ENCODE results near the gene MYL6. TPM values are rescaled to one million over a fixed set of nuclear protein-coding genes. Genes with fewer than 3 reads are reported as not detected.

The MYL6 gene
- total and polyA plus RNA-seq, 9 of the 15 experiments (the other 6 are each of a cell fraction or from before 2014, with no cell fraction given): 557 to 1,664 (median 958) TPM

DNA sequence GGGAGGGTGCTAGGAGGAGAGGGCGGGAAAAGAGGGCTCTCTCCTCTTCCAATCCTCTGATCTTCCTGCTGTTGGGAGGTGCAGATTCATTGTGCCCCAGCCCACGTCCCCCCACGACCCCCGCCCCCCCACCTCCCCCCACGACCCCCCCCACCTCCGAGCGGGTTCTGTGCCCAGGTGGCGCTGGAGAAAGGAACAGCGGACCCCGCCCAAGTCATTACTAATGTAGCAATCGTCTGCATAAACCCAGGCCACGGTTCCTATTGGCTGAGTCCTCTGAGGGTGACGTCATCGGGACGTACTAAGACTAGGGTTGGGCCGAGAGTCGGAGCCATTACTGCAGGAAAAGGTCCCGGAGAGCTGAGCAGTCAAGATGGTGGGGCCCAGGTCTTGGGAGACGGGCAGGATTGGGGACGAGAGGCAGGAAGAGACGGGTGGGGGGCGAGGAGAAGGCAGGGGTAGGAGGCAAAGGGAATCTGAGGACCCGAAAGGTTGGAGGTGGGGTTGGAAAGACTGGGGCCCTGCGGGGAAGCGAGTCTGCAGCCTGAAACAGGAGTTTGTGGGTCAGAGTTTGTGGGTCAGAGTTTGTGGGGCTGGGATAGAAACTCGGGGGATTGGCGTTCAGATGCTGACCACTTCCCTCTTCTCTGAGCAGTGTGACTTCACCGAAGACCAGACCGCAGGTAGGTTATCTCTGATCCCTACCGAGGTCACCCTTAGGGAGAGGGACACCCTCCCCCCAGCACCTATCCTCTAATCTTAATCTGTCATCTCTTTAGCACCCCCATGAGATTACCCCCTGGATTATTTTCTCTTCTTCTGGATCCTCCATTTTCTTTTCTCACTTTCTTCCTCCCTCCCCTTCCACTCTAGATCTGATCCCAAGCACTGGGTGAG lies at the start of gene MYL6 (continued):
- TF ChIP-seq, protein P1, sequence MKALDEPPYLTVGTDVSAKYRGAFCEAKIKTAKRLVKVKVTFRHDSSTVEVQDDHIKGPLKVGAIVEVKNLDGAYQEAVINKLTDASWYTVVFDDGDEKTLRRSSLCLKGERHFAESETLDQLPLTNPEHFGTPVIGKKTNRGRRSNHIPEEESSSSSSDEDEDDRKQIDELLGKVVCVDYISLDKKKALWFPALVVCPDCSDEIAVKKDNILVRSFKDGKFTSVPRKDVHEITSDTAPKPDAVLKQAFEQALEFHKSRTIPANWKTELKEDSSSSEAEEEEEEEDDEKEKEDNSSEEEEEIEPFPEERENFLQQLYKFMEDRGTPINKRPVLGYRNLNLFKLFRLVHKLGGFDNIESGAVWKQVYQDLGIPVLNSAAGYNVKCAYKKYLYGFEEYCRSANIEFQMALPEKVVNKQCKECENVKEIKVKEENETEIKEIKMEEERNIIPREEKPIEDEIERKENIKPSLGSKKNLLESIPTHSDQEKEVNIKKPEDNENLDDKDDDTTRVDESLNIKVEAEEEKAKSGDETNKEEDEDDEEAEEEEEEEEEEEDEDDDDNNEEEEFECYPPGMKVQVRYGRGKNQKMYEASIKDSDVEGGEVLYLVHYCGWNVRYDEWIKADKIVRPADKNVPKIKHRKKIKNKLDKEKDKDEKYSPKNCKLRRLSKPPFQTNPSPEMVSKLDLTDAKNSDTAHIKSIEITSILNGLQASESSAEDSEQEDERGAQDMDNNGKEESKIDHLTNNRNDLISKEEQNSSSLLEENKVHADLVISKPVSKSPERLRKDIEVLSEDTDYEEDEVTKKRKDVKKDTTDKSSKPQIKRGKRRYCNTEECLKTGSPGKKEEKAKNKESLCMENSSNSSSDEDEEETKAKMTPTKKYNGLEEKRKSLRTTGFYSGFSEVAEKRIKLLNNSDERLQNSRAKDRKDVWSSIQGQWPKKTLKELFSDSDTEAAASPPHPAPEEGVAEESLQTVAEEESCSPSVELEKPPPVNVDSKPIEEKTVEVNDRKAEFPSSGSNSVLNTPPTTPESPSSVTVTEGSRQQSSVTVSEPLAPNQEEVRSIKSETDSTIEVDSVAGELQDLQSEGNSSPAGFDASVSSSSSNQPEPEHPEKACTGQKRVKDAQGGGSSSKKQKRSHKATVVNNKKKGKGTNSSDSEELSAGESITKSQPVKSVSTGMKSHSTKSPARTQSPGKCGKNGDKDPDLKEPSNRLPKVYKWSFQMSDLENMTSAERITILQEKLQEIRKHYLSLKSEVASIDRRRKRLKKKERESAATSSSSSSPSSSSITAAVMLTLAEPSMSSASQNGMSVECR (CRISPR knock-in tag; IDR thresholded peaks at IDR 0.05): peak; percentile 46; the same call in 1 of the 2 replicates
- peak; percentile 78 for TF ChIP-seq NCOA1 (IDR thresholded peaks at IDR 0.05; ENCODE audit: low read depth)
- TF ChIP-seq, protein P2, sequence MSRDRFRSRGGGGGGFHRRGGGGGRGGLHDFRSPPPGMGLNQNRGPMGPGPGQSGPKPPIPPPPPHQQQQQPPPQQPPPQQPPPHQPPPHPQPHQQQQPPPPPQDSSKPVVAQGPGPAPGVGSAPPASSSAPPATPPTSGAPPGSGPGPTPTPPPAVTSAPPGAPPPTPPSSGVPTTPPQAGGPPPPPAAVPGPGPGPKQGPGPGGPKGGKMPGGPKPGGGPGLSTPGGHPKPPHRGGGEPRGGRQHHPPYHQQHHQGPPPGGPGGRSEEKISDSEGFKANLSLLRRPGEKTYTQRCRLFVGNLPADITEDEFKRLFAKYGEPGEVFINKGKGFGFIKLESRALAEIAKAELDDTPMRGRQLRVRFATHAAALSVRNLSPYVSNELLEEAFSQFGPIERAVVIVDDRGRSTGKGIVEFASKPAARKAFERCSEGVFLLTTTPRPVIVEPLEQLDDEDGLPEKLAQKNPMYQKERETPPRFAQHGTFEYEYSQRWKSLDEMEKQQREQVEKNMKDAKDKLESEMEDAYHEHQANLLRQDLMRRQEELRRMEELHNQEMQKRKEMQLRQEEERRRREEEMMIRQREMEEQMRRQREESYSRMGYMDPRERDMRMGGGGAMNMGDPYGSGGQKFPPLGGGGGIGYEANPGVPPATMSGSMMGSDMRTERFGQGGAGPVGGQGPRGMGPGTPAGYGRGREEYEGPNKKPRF (IDR thresholded peaks at IDR 0.05; ENCODE audit: low read depth, low read length): no peak
- peak; percentile 71; the same call in 1 of the 2 replicates for TF ChIP-seq GABPB2 (CRISPR knock-in tag; conservative IDR thresholded peaks at IDR 0.05)
- no peak for TF ChIP-seq ARHGAP35 (IDR thresholded peaks at IDR 0.05; ENCODE audit: partially characterized antibody)
- TF ChIP-seq, protein P3, sequence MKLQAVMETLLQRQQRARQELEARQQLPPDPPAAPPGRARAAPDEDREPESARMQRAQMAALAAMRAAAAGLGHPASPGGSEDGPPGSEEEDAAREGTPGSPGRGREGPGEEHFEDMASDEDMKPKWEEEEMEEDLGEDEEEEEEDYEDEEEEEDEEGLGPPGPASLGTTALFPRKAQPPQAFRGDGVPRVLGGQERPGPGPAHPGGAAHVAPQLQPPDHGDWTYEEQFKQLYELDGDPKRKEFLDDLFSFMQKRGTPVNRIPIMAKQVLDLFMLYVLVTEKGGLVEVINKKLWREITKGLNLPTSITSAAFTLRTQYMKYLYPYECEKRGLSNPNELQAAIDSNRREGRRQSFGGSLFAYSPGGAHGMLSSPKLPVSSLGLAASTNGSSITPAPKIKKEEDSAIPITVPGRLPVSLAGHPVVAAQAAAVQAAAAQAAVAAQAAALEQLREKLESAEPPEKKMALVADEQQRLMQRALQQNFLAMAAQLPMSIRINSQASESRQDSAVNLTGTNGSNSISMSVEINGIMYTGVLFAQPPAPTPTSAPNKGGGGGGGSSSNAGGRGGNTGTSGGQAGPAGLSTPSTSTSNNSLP (IDR thresholded peaks at IDR 0.05; ENCODE audit: borderline replicate concordance, low read depth, low read length): no peak
- TF ChIP-seq BCOR (IDR thresholded peaks at IDR 0.05): no peak; the same call in 1 of the 2 replicates
- TF ChIP-seq CTBP1 (IDR thresholded peaks at IDR 0.05; ENCODE audit: borderline replicate concordance): peak; percentile 69; the same call in 1 of the 2 replicates
- TF ChIP-seq, protein P4, sequence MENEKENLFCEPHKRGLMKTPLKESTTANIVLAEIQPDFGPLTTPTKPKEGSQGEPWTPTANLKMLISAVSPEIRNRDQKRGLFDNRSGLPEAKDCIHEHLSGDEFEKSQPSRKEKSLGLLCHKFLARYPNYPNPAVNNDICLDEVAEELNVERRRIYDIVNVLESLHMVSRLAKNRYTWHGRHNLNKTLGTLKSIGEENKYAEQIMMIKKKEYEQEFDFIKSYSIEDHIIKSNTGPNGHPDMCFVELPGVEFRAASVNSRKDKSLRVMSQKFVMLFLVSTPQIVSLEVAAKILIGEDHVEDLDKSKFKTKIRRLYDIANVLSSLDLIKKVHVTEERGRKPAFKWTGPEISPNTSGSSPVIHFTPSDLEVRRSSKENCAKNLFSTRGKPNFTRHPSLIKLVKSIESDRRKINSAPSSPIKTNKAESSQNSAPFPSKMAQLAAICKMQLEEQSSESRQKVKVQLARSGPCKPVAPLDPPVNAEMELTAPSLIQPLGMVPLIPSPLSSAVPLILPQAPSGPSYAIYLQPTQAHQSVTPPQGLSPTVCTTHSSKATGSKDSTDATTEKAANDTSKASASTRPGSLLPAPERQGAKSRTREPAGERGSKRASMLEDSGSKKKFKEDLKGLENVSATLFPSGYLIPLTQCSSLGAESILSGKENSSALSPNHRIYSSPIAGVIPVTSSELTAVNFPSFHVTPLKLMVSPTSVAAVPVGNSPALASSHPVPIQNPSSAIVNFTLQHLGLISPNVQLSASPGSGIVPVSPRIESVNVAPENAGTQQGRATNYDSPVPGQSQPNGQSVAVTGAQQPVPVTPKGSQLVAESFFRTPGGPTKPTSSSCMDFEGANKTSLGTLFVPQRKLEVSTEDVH (IDR thresholded peaks at IDR 0.05; ENCODE audit: low read depth, partially characterized antibody): peak; percentile 79
- TF ChIP-seq ZZZ3 (IDR thresholded peaks at IDR 0.05): no peak
- no peak for TF ChIP-seq ZFP36 (IDR thresholded peaks at IDR 0.05; ENCODE audit: low read depth, low read length, partially characterized antibody)
- TF ChIP-seq, protein P5, sequence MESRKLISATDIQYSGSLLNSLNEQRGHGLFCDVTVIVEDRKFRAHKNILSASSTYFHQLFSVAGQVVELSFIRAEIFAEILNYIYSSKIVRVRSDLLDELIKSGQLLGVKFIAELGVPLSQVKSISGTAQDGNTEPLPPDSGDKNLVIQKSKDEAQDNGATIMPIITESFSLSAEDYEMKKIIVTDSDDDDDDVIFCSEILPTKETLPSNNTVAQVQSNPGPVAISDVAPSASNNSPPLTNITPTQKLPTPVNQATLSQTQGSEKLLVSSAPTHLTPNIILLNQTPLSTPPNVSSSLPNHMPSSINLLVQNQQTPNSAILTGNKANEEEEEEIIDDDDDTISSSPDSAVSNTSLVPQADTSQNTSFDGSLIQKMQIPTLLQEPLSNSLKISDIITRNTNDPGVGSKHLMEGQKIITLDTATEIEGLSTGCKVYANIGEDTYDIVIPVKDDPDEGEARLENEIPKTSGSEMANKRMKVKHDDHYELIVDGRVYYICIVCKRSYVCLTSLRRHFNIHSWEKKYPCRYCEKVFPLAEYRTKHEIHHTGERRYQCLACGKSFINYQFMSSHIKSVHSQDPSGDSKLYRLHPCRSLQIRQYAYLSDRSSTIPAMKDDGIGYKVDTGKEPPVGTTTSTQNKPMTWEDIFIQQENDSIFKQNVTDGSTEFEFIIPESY (CRISPR knock-in tag; IDR thresholded peaks at IDR 0.05): peak; percentile 11; the same call in 1 of the 2 replicates
- peak; percentile 95 for TF ChIP-seq ZNF830 (CRISPR knock-in tag; IDR thresholded peaks at IDR 0.05)

All from K562 (cell line).